ENCODE data around the gene PDCD7.

The PDCD7 gene

DNA sequence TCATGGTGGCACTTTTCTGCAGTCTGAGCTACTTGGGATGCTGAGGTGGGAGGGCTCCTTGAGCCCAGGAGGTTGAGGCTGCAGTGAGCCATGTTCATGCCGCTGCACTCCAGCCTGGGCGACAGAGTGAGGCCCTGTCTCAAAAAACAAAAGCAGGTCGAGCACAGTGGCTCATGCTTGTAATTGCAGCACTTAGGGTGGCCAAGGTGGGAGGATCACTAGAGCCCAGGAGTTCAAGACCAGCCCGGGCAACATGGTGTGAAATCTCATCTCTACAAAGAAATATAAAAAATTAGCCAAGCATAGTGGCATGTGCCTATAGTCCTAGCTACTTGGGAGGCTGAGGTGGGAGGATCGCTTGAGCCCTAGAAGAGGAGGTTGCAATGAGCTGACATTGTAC is 28.6 kb downstream of the PDCD7 start:
- TF ChIP-seq EP300 (IDR thresholded peaks at IDR 0.05; ENCODE audit: borderline replicate concordance) = no peak
- no peak for TF ChIP-seq YY1 (IDR thresholded peaks at IDR 0.05; ENCODE audit: low read depth)
- TF ChIP-seq TEAD4 (IDR thresholded peaks at IDR 0.05) = no peak
- TF ChIP-seq REST (IDR thresholded peaks at IDR 0.05; ENCODE audit: low read depth) = no peak
- no peak for TF ChIP-seq TAF1 (IDR thresholded peaks at IDR 0.05; ENCODE audit: low read depth)
- TF ChIP-seq ZBTB7A (IDR thresholded peaks at IDR 0.05; ENCODE audit: low read depth) = no peak
- no peak for TF ChIP-seq EGR1 (IDR thresholded peaks at IDR 0.05)
- no peak for TF ChIP-seq RAD21 (IDR thresholded peaks at IDR 0.05; ENCODE audit: low read depth)
- TF ChIP-seq CREB1 (IDR thresholded peaks at IDR 0.05; ENCODE audit: low read depth) = no peak
- TF ChIP-seq FOXM1 (IDR thresholded peaks at IDR 0.05; ENCODE audit: borderline replicate concordance, low read depth) = no peak
- TF ChIP-seq, protein P1, sequence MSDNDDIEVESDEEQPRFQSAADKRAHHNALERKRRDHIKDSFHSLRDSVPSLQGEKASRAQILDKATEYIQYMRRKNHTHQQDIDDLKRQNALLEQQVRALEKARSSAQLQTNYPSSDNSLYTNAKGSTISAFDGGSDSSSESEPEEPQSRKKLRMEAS (IDR thresholded peaks at IDR 0.05) = no peak
- TF ChIP-seq TCF12 (IDR thresholded peaks at IDR 0.05; ENCODE audit: low read depth) = no peak
- TF ChIP-seq NFIC (IDR thresholded peaks at IDR 0.05) = no peak
- TF ChIP-seq USF1 (IDR thresholded peaks at IDR 0.05) = no peak
- no peak for TF ChIP-seq CEBPB (IDR thresholded peaks at IDR 0.05)

DNA sequence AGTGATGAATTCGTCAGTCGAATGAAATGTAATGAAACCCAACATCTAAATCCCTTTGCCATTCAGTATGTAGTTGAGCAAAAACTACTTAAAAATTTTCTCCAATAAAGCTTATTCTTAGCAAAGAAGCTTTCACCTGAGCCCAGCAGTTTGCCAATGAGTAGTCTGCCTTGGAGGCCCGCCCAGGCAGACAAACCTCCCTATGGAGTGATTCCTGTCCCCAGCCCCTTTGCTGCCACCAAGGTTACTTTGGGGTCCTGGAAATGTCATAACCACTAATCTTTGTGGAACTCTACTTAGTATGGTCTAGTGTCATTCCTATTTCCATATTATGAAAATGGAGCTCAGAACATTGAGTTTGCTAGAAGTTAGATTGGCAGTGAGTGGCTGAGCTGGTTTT is 30.7 kb downstream of the PDCD7 start:
- TF ChIP-seq NFIC (IDR thresholded peaks at IDR 0.05) (no peak), YY1 (IDR thresholded peaks at IDR 0.05; ENCODE audit: low read depth) (no peak)

GRCh38 chr15:65101891-65102708 is 31.5 kb downstream of the PDCD7 start:
- TF ChIP-seq RAD21 (IDR thresholded peaks at IDR 0.05; ENCODE audit: low read depth) = no peak
- TF ChIP-seq NFIC (IDR thresholded peaks at IDR 0.05) = no peak

DNA sequence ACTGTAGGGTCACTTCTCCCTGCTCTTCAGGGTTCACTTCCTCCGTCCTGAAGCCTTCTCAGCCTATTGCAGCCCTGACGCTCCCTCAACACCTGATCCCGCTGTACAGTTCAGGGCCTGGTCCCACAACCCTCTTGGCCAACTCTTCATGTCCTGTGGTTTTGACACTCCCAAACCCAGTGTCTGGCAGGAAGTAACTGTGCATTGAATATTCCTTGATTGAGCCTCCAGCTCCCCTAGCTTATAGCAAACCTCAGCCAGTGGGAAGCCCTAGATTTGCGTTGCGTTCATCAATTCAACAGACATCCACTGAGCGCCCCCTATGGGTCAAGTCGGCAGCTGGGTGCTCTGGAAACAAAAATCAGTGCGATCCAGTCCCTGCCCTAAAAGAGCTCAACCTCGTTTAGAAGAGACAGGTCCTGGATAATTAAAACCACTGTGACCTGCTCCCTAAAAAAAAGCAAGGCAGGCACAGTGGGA is 32.2 kb downstream of the PDCD7 start:
- no peak for TF ChIP-seq TCF12 (IDR thresholded peaks at IDR 0.05; ENCODE audit: low read depth)
- TF ChIP-seq RAD21 (IDR thresholded peaks at IDR 0.05; ENCODE audit: low read depth) = peak; percentile 81

DNA sequence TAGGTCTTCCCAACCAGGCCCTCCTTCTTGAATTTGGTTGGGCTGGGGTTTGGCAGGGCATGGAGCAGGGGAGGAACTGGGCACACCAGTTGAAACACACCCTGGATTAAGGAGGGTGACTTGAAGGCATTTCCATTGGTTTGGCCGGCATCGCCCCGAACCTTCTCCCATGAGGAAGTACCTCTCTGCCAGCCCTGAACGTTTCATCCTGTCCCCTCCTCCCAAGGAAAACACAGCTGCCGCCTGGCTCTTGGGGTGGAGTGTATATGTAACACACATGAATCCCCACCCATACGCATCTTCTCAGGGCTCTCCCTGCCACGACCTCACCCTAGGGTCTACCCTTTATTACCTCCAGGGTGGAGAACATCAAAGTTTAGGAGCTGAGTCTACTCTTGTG is 33.2 kb downstream of the PDCD7 start:
- TF ChIP-seq EGR1 (IDR thresholded peaks at IDR 0.05) = no peak

- TF ChIP-seq ZBTB7A (IDR thresholded peaks at IDR 0.05; ENCODE audit: low read depth) = no peak
- TF ChIP-seq EP300 (IDR thresholded peaks at IDR 0.05; ENCODE audit: borderline replicate concordance) = no peak
- TF ChIP-seq CREB1 (IDR thresholded peaks at IDR 0.05; ENCODE audit: low read depth) = no peak
- TF ChIP-seq RAD21 (IDR thresholded peaks at IDR 0.05; ENCODE audit: low read depth) = no peak
- TF ChIP-seq REST (IDR thresholded peaks at IDR 0.05; ENCODE audit: low read depth) = no peak
These were observed 34.3 kb downstream of the PDCD7 start for GRCh38 chr15:65099336-65099735.

- no peak for TF ChIP-seq USF1 (IDR thresholded peaks at IDR 0.05)
- no peak for TF ChIP-seq NFIC (IDR thresholded peaks at IDR 0.05)
- no peak for TF ChIP-seq REST (IDR thresholded peaks at IDR 0.05; ENCODE audit: low read depth)
- TF ChIP-seq ZBTB7A (IDR thresholded peaks at IDR 0.05; ENCODE audit: low read depth) = no peak
- no peak for TF ChIP-seq EGR1 (IDR thresholded peaks at IDR 0.05)
- no peak for TF ChIP-seq CEBPB (IDR thresholded peaks at IDR 0.05)
- no peak for TF ChIP-seq YY1 (IDR thresholded peaks at IDR 0.05; ENCODE audit: low read depth)
- TF ChIP-seq TAF1 (IDR thresholded peaks at IDR 0.05; ENCODE audit: low read depth) = no peak
- TF ChIP-seq FOXM1 (IDR thresholded peaks at IDR 0.05; ENCODE audit: borderline replicate concordance, low read depth) = no peak
- TF ChIP-seq, protein P1 (IDR thresholded peaks at IDR 0.05) = no peak
- TF ChIP-seq CREB1 (IDR thresholded peaks at IDR 0.05; ENCODE audit: low read depth) = no peak
- no peak for TF ChIP-seq RAD21 (IDR thresholded peaks at IDR 0.05; ENCODE audit: low read depth)
- no peak for TF ChIP-seq EP300 (IDR thresholded peaks at IDR 0.05; ENCODE audit: borderline replicate concordance)
- no peak for TF ChIP-seq TCF12 (IDR thresholded peaks at IDR 0.05; ENCODE audit: low read depth)
- no peak for TF ChIP-seq TEAD4 (IDR thresholded peaks at IDR 0.05)
These were observed 35.9 kb downstream of the PDCD7 start for GRCh38 chr15:65097651-65098263.
